Measurements from ENCODE around the gene DMXL2. TPM values are rescaled to one million over a fixed set of nuclear protein-coding genes. Genes with fewer than 3 reads are reported as not detected.
"Not testable (repeated sequence)": the region's sequence is repeated elsewhere in the genome, so short reads cannot be mapped to it uniquely, and the experiment has no call there.

The DMXL2 gene
- total RNA-seq, 1 experiment from 2014 or later = 19.7 TPM

DNA sequence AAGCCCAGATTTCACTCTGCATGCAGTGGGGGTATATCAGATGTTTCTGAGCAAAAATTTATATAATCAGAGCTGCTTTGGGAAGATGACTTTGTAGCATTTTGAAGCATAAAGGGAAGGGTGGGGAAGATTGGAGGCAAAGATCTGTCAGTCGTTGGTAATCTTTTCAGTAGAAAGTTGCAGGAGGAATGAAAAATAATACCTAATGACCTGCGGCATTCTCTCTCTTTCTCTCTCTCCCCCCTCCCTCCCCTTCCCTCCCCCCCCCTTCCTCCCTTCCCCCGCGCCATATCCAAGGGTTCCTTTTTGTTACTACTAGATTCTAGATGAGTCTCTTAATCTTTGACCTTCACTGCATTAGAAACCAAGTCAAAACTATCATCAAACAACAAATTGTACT, 1.5 kb upstream of the DMXL2 start:
- no peak for DNase-seq (ENCODE audit: low spot score)

DNA sequence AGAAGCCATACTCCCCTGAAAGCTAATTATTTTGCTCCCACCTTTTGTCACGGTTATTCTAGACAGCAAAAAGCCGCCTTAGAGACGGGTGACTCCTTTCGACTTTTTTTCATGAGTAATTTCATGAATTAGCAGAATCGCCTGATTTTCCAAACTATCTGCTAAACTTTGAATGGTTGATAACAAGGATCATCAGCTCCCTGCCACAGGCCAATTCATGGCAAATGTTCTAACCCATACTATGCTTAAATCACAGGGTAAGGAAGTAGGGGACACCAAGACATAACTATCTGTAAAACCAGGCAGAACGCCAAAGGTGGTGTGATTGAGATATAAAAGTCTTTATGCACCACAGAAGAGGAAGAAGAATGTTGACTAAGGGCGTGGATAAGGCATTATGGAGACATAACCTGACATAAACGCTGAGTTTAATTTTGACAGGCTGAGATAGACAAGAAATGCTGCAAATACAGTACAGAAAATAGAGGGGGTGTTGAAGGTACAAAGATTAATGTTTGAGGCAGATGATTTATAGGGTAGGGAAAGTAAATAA, 891 bp upstream of the DMXL2 start:
- DNase-seq (ENCODE audit: low spot score) = peak; percentile 14

- peak; percentile 25 for DNase-seq (ENCODE audit: low spot score)
Observed at GRCh38 chr15:51621936-51622603, 501 bp downstream of the DMXL2 start.

- DNase-seq (ENCODE audit: low spot score) = no peak
Observed at GRCh38 chr15:51621155-51621765, 1.3 kb downstream of the DMXL2 start.

DNA sequence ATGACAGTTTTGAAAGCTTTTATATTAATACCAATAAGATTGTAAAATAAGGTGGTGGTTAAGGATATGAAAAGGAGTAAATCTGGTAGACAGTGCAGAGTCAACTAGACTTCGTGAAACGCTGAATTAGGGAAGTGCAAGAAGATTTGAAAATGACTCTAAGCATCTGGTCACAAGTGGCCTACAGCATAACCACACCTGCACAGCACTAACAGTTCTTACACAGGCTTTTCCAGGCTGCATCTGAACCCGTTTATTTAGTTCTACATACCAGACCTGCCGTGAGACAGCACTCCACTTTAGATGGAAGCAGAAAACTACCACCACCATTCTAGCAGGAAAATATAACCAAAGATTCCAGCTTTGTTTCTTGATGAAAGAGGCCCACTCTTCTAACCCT, 1.9 kb downstream of the DMXL2 start:
- no peak for DNase-seq (ENCODE audit: low spot score)

- no peak for DNase-seq (ENCODE audit: low spot score)
Observed at GRCh38 chr15:51620122-51620521, 2.4 kb downstream of the DMXL2 start.

GRCh38 chr15:51619331-51620035, 3.1 kb downstream of the DMXL2 start:
- no peak for DNase-seq (ENCODE audit: low spot score)

- DNase-seq (ENCODE audit: low spot score) = no peak
Observed at GRCh38 chr15:51617886-51618285, 4.7 kb downstream of the DMXL2 start.

- DNase-seq (ENCODE audit: low spot score) = no peak
Observed at GRCh38 chr15:51613951-51614350, 8.6 kb downstream of the DMXL2 start.

GRCh38 chr15:51612669-51613068, 9.9 kb downstream of the DMXL2 start:
- DNase-seq (ENCODE audit: low spot score) = not testable (repeated sequence)

- DNase-seq (ENCODE audit: low spot score) = not testable (repeated sequence)
Observed at GRCh38 chr15:51603462-51603948, 19.1 kb downstream of the DMXL2 start.

- no peak for DNase-seq (ENCODE audit: low spot score)
Observed at GRCh38 chr15:51603002-51603401, 19.6 kb downstream of the DMXL2 start.

DNA sequence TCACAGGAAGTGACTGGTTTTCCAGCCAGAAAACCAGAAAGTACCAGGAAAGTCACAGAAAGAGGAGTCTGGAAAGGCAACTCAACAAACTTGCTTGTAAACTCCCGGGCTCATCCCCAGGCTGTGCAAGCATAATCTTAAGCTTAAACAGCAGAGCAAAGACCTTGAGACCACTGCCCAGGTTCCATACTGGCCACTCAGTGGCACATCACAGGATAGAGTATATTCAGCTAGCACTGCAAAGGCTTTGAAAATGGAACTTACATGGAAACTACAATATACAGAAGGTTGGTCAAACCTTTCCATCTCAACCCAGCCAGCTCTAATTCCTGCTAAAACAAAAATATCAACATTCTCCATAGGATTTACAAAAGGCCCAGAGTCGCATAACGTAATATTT, 20.1 kb downstream of the DMXL2 start:
- DNase-seq (ENCODE audit: low spot score) = no peak

DNA sequence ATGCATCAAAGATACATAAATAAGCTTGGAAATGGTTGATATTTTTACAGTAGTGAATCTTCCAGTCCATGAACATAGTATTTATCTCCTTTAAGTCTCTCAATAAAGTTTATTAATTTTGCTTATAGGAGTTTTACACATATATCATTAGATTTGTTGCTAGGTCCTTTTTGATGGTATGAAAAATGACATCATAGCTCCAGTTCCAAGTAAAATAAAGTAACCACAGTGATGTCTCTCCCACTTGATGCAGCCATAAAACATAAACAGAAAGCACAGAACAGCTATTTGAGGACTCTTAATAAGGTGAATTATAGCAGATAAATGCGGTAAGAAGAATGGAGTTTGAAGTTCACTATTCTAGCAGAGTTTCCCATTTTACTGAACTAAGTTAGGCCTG, 20.8 kb downstream of the DMXL2 start:
- DNase-seq (ENCODE audit: low spot score) = no peak

DNA sequence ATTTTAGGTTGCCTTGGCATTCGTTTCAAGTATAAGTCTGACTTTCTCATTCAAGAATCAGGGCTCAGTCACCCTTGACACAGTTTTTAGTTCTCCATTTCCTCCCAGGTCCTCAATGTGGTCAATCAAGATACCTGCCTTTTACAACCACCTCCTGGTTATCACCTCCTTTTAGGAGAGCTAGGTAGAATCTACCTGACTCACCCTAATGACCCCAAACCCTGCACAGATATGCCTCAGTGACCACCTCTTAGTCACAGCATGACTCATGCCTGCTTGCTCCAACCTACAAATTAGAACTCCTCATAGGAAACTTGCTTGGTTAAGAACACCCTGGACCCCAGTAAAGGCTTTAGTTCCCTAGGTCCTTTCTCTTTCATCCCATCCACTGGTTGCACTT, 22.5 kb downstream of the DMXL2 start:
- peak; percentile 23 for DNase-seq (ENCODE audit: low spot score)

- no peak for DNase-seq (ENCODE audit: low spot score)
Observed at GRCh38 chr15:51589881-51590568, 32.5 kb downstream of the DMXL2 start.

GRCh38 chr15:51588966-51589365, 33.6 kb downstream of the DMXL2 start:
- no peak for DNase-seq (ENCODE audit: low spot score)

- no peak for DNase-seq (ENCODE audit: low spot score)
Observed at GRCh38 chr15:51585986-51586385, 36.6 kb downstream of the DMXL2 start.

GRCh38 chr15:51580982-51581381, 41.6 kb downstream of the DMXL2 start:
- no peak for DNase-seq (ENCODE audit: low spot score)

GRCh38 chr15:51580385-51580784, 42.2 kb downstream of the DMXL2 start:
- no peak for DNase-seq (ENCODE audit: low spot score)

- DNase-seq (ENCODE audit: low spot score) = no peak
Observed at GRCh38 chr15:51579012-51579411, 43.6 kb downstream of the DMXL2 start.
